GM21447 (cell line): ENCODE results near the gene COX6A2.
"Not testable (repeated sequence)": the region's sequence is repeated elsewhere in the genome, so short reads cannot be mapped to it uniquely, and the experiment has no call there.

Experiments used
- ATAC-seq: cut with Tn5 transposase; IDR thresholded peaks from one replicate; pipeline ENCODE4 v1.9.1; 2021; ENCODE audit not compliant: unreplicated experiment

The COX6A2 gene

GRCh38 chr16:31461921-31462804, 34.0 kb upstream of the COX6A2 start:
- no peak for ATAC-seq

- ATAC-seq: no peak
Measured at GRCh38 chr16:31461201-31461920, 33.2 kb upstream of the COX6A2 start.

DNA sequence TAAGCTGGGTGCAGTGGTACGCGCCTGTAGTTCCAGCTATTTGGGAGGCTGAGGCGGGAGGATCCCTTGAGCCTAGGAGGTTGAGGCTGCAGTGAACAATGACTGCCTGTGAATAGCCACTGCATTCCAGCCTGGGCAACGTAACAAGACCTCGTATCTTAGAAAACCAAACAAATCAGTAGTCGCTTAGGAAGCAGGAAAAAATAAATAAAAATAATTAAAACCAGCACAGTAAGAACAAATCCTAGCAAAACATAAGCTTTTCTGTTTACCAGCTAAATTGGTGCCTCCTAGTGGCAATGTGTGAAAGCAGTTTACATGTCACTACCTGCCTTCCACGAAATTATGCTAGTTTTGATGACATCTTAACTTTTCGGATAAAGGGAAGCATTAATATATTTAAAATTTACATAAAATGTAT, 32.4 kb upstream of the COX6A2 start:
- no peak for ATAC-seq

GRCh38 chr16:31459687-31460581, 31.8 kb upstream of the COX6A2 start:
- peak; percentile 54 for ATAC-seq

GRCh38 chr16:31458844-31459686, 30.9 kb upstream of the COX6A2 start, which contains the start of gene ARMC5:
ARMC5 (plus strand) TSS chr16:31459501; CDS start chr16:31459525, 24 bp downstream.
- ATAC-seq: peak; percentile 66

DNA sequence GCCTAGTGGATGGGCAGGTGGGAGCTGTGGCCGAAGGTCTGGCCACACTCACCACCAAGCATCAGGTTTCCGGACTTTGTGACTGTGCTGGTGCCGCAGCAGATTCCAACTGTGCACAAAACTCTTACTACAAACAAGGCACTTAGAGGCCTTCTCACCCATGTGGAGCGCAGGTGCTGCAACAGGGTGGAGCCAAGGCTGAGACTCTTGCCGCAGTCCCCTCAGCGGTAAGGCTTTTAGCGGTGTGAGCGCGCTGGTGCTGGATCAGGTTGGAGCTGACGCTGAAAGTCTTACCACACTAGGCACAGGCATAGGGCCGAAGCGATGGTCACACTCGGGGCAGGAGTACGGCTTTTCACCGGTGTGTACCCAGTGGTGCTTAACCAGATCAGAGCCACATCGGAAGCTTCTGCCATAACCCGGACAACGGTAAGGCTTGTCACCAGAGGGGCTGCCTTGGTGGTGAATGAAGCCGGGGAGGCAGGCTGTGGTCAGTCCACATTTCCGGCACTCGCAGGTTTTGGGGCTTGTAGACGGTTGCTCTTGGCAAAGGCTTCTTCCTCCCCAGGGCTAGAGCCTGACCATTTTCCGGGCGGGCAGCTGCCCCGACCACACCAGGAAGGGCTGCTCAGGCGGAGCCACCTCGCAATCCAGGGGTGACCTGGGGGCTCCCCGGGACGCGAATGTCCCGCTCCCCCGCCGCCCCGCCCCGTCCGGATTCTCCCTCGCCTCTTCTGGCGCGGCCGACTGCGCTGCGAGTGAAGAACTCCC, 30.1 kb upstream of the COX6A2 start:
- ATAC-seq: peak; percentile 12

GRCh38 chr16:31456988-31457360, 28.8 kb upstream of the COX6A2 start:
- no peak for ATAC-seq

- ATAC-seq: no peak
Measured at GRCh38 chr16:31455601-31456314, 27.6 kb upstream of the COX6A2 start.

- ATAC-seq: no peak
Measured at GRCh38 chr16:31453255-31454204, 25.4 kb upstream of the COX6A2 start.

DNA sequence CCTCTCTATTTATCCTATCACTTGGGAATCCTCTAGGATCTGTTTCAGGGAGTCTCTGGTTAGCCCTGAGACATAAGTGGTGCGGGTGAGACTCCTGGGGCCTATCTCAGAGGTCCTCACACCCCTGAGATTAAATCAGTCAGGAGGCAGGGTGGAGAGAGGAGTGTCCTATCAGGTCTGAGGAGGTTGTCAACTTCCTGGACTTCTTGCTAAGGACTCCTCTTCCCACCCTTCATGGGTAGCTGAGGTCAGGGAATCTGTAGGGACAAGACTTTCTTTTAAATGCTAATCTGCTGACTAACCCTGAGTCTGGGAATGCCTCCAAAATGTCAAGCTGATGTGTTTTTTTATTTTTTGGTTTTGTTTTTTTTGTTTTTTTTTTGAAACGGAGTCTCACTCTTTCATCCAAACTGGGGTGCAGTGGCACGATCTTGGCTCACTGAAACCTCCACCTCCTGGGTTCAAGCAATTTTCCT, 24.5 kb upstream of the COX6A2 start:
- no peak for ATAC-seq

- no peak for ATAC-seq
Measured at GRCh38 chr16:31451681-31452351, 23.7 kb upstream of the COX6A2 start.

DNA sequence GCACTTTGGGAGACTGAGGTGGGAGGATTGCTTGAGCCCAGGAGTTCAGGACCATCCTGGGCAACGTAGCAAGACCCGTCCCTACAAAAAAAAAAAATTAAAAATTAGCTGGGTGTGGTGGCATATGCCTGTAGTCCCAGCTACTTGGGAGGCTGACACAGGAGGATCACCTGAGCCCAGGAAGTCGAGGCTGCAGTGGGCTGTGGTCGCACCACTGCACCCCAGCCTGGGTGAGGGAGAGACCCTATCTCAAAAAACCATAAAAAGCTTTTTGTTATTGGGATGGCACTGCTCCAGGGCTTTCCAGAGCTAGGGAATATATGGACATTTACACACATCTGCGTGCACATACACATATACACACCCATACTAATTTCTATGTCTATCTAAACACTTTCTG, 23.0 kb upstream of the COX6A2 start:
- no peak for ATAC-seq

DNA sequence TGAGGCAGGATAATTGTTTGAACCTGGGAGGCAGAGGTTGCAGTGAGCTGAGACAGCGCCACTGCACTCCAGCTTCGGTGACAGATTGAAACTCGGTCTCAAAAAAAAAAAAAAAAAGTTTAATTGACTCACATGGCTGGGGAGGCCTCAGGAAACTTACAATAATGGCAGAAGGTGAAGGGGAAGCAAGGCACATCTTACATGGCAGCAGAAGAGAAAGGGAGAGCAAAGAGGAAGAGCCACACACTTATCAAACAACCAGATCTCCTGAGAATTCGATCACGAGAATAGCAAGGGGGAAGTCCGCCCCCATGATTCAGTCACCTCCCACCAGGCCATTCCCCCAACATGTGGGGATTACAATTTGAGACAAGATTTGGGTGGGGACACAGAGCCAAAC, 17.8 kb upstream of the COX6A2 start:
- ATAC-seq: not testable (repeated sequence)

- no peak for ATAC-seq
Measured at GRCh38 chr16:31441956-31442355, 13.8 kb upstream of the COX6A2 start.

DNA sequence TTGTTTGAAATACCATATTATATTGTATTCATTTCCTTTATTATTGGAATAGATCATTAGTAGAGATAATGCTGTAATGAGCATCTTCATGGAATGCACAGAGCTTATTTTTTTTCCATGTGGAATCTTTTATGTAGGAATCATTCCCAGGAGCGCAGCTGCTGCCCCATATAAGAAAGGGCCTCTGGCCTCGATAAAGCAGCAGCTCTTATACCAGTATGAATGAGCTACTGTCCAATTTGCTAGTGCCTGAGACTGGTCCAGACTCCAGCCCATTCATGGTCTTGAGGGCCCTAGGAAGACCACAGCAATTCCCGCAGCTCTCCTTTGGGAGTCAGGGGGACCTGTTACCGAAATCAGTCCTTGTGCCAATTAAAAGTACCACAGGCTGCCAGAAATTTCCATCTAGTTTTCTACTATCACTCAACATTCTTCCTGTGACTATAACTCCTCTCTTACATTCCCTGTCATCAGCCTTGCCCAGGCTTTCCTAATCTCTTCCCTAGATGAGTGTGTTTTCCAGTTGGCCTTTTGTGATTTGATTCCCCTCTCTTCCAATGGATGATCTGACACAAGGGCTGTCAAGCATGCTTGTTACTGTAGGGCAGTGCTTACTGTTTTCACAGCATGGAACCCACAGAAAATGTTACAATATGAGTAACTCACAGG, 12.5 kb upstream of the COX6A2 start:
- ATAC-seq: no peak

DNA sequence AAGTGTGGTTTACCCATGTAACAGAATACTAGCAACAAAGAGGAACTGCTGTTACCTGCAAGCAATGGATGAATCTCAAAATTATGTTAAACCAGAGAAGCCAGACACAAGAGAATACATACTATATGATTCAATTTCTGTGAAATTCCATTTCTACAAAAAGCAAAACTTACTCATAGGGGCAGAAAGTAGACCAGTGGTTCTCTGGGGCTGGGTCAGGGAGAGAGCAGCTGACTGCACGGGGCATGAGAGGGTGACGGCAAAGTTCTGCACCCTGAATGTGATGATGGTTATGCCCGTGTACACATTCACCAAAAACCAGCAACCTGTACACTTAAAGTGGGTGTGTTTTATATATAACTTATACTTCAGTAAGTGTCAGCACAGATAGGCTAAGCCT, 11.4 kb upstream of the COX6A2 start:
- ATAC-seq: no peak
